ENCODE measurements around the gene BIK. TPM values are rescaled to one million over a fixed set of nuclear protein-coding genes. Genes with fewer than 3 reads are reported as not detected.

Gene BIK, protein sequence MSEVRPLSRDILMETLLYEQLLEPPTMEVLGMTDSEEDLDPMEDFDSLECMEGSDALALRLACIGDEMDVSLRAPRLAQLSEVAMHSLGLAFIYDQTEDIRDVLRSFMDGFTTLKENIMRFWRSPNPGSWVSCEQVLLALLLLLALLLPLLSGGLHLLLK
- 8.0 to 9.9 TPM (median 9.3 TPM) in 3 replicates for total RNA-seq

DNA sequence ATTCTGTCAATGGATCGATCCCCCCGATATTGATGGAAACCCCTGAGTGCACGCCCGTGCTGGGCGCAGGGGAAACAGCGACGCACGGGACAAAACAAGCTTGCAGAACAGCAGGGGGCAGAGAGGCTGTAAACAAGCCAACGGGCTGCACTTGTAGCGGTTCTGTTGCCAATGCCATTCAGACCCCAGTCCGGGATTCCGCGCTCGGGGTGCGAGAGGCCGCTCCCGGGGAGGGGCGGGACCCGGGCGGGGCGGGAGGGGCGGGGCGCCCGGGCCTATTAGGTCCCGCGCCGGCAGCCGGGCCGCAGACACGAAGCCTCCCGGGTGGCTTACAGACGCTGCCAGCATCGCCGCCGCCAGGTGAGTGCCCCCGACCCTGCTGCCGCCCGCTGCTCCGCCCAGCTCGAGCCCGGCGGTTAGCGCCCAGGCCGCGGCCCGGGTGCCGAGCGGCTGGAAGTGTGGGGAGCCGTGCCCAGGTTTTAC, at the start of gene BIK:
Gene BIK (plus strand): TSS at position 307 of the 483 bp plus-strand sequence. CDS start 13,273 bp downstream, outside the sequence.
- Mint-ChIP-seq H3K4me3 (peak within 1 kb of the TSS; percentile 74), H3K27me3 (ENCODE audit: low read depth) (peaks cover 29% of the 10 kb centered on the region), H3K4me1 (peaks cover 14% of the 10 kb centered on the region), H3K9me3 (no peaks in the 10 kb centered on the region), H3K36me3 (no peaks in the 10 kb centered on the region), H3K27ac (no peak within 1 kb of the TSS)
- DNase-seq (ENCODE audit: low spot score in 2 of 2, unreplicated experiment in 2 of 2) = peak in 1 of 2 experiments; percentile 32
- TF ChIP-seq, protein P1, sequence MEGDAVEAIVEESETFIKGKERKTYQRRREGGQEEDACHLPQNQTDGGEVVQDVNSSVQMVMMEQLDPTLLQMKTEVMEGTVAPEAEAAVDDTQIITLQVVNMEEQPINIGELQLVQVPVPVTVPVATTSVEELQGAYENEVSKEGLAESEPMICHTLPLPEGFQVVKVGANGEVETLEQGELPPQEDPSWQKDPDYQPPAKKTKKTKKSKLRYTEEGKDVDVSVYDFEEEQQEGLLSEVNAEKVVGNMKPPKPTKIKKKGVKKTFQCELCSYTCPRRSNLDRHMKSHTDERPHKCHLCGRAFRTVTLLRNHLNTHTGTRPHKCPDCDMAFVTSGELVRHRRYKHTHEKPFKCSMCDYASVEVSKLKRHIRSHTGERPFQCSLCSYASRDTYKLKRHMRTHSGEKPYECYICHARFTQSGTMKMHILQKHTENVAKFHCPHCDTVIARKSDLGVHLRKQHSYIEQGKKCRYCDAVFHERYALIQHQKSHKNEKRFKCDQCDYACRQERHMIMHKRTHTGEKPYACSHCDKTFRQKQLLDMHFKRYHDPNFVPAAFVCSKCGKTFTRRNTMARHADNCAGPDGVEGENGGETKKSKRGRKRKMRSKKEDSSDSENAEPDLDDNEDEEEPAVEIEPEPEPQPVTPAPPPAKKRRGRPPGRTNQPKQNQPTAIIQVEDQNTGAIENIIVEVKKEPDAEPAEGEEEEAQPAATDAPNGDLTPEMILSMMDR (IDR thresholded peaks at IDR 0.05; ENCODE audit: unreplicated experiment) = no peak

DNA sequence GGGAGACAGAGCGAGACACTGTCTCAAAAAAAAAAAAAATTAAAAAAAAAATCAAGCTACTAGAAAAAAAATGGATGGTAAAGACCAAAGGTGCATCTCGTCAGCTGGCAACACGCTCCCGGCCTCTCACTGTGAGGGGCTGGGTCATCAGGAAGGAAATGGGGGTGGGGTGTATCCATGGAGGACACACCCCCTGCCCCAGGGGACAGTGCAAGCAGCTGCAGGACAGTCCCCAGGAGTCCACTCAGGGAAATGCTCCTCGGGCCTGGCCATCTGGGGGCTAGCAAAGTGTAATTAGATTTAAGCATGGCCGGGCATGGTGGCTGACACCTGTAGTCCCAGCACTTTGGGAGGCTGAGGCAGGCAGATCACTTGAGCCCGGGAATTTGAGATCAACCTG, 44.4 kb upstream of the BIK start:
- TF ChIP-seq, protein P1 (IDR thresholded peaks at IDR 0.05; ENCODE audit: unreplicated experiment) = no peak
- no peaks in the 10 kb centered on the region for H3K27me3 Mint-ChIP-seq (ENCODE audit: low read depth)

DNA sequence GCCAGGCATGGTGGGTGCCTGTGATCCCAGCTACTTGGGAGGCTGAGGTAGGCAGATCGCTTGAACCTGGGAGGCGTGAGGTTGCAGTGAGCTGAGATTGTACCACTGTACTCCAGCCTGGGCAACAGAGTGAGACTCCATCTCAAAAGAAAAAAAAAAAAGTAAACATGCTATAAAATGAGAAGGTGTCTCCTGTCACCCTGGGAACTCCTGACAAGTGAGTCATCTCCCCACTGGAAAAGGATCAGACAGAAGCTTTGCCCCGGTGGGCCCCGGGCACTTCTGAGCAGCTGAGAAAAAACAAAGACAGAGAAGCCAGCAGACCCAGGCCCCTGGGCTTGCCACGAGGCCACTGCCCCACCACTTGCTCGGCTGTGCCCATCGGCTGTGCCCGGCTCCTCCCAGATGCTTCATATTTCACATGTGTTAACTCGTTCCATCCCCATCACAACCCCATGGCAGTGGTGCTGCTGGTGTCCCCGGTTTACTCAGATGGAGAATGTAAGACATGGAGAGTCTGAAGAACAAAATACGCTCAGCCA, 43.6 kb upstream of the BIK start:
- Mint-ChIP-seq H3K27me3 (ENCODE audit: low read depth) (no peaks in the 10 kb centered on the region), H3K4me3 (no peak overlapping the region), H3K4me1 (no peaks in the 10 kb centered on the region), H3K36me3 (peaks cover 27% of the 10 kb centered on the region), H3K27ac (no peak overlapping the region), H3K9me3 (no peaks in the 10 kb centered on the region)
- TF ChIP-seq, protein P1 (IDR thresholded peaks at IDR 0.05; ENCODE audit: unreplicated experiment) = no peak
- DNase-seq (ENCODE audit: low spot score in 2 of 2, unreplicated experiment in 2 of 2) = no peak

More for the DNA sequence above, 44.4 kb upstream of the BIK start:
- no peaks in the 10 kb centered on the region for H3K4me1 Mint-ChIP-seq
- no peak overlapping the region for H3K27ac Mint-ChIP-seq
- DNase-seq (ENCODE audit: low spot score in 2 of 2, unreplicated experiment in 2 of 2) = no peak
- H3K36me3 Mint-ChIP-seq = peaks cover 34% of the 10 kb centered on the region
- no peak overlapping the region for H3K4me3 Mint-ChIP-seq
- no peaks in the 10 kb centered on the region for H3K9me3 Mint-ChIP-seq

DNA sequence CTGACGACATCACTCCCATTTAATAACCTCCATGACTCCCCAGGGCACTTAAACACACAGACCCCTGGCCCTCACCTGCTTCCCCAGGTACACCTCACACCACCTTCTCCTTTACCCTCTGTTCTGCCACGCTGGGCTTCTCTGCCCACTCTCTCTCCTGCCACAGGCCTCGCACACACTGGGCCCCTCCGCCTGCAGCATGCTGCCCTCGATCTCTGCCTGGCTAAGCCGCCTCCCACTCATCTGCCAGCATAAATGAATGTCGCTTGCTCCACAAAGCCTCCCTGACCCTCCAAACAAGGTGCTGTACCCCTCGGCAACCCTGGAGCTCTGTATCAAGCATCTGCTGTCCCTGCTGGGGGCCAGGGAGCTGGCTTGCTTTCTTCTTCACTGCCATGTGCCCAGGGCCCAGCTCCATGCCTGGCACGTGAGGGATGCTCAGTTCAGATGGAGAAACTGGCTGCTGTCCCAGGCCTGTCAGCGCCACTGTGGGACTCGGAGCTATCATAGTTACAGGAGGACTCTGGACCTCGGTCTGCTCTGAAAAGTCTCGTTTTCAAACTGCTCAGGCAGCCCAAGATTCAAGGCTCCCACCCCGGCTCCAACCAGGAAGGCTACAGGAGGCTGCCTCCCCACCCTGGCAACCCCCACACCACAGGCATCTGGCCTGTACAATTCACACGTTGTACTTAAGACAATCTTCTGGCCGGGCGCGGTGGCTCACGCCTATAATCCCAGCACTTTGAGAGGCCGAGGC, 33.3 kb upstream of the BIK start:
- peaks cover 3% of the 10 kb centered on the region for H3K4me1 Mint-ChIP-seq
- peaks cover 4% of the 10 kb centered on the region for H3K36me3 Mint-ChIP-seq
- DNase-seq (ENCODE audit: low spot score in 2 of 2, unreplicated experiment in 2 of 2) = no peak
- no peak overlapping the region for H3K4me3 Mint-ChIP-seq
- H3K9me3 Mint-ChIP-seq = no peaks in the 10 kb centered on the region
- H3K27me3 Mint-ChIP-seq (ENCODE audit: low read depth) = no peaks in the 10 kb centered on the region
- TF ChIP-seq, protein P1 (IDR thresholded peaks at IDR 0.05; ENCODE audit: unreplicated experiment) = no peak
- no peak overlapping the region for H3K27ac Mint-ChIP-seq

DNA sequence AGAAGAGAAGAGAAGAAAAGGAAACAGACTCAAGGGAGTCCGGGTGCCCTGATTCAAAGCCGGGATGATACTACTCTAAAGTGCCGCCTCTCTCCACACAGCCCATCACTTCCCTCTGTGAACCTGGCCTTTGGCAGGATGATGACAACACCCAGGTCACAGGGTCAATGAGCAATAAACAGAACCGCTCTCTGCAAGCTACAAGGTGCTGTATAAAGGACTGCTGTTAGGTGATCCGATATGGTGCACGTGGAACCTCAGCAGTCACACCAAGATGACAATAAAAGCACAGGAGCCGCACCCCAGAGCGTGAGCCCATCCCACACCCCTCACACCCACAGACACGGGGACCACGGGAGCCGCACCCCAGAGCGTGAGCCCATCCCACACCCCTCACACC, 32.0 kb upstream of the BIK start:
- Mint-ChIP-seq H3K36me3 (peaks cover 3% of the 10 kb centered on the region), H3K9me3 (no peaks in the 10 kb centered on the region), H3K4me3 (no peak overlapping the region), H3K27ac (no peak overlapping the region), H3K4me1 (peaks cover 3% of the 10 kb centered on the region), H3K27me3 (ENCODE audit: low read depth) (no peaks in the 10 kb centered on the region)
- no peak for DNase-seq (ENCODE audit: low spot score in 2 of 2, unreplicated experiment in 2 of 2)
- TF ChIP-seq, protein P1 (IDR thresholded peaks at IDR 0.05; ENCODE audit: unreplicated experiment) = no peak
